ENCODE data around the gene FKBP14. TPM values are rescaled to one million over a fixed set of nuclear protein-coding genes. Genes with fewer than 3 reads are reported as not detected.

The FKBP14 gene
- polyA plus RNA-seq, 1 experiment: 14.9 TPM

- Histone ChIP-seq H3K27me3 (ENCODE audit: control insufficient read depth, insufficient read depth, low read length) (no peaks in the 10 kb centered on the region), H3K4me3 (ENCODE audit: low read depth, low read length) (no peak overlapping the region), H3K36me3 (ENCODE audit: control insufficient read depth, insufficient read depth, low read length) (peaks cover 8% of the 10 kb centered on the region)
- POLR2A ChIA-PET: no interaction called here
- DNase-seq (ENCODE audit: low read depth): no peak
- TF ChIP-seq CTCF (IDR thresholded peaks at IDR 0.05; ENCODE audit: insufficient read depth, low read depth, low read length): no peak
- CTCF ChIA-PET: interaction anchor here (0.6 to 3.2 kb wide), 3 partner anchors 15 to 172 kb away, joined by 3 to 15 read pairs (median 4); no protein-coding TSS in a partner anchor
Measured at GRCh38 chr7:30047124-30047523, 20.6 kb upstream of the FKBP14 start.

GRCh38 chr7:30046127-30046770 lies 19.7 kb upstream of the FKBP14 start:
- DNase-seq (ENCODE audit: low read depth): no peak
- TF ChIP-seq CTCF (IDR thresholded peaks at IDR 0.05; ENCODE audit: insufficient read depth, low read depth, low read length): no peak
- ChIA-PET CTCF (interaction anchor here (0.6 to 1.2 kb wide), 3 partner anchors 15 to 171 kb away, joined by 3 to 4 read pairs (median 3); no protein-coding TSS in a partner anchor), POLR2A (interaction anchor here (0.6 kb wide), 1 partner anchor 314 kb away, joined by 3 read pairs; no protein-coding TSS in a partner anchor)
- Histone ChIP-seq H3K27me3 (ENCODE audit: control insufficient read depth, insufficient read depth, low read length) (no peaks in the 10 kb centered on the region), H3K36me3 (ENCODE audit: control insufficient read depth, insufficient read depth, low read length) (peaks cover 5% of the 10 kb centered on the region), H3K4me3 (ENCODE audit: low read depth, low read length) (no peak overlapping the region)

- ChIA-PET CTCF (interaction anchor here (0.5 to 2.6 kb wide), 3 partner anchors 21 to 194 kb away, joined by 3 to 11 read pairs (median 4); no protein-coding TSS in a partner anchor), POLR2A (no interaction called here)
- DNase-seq (ENCODE audit: low read depth): no peak
- H3K36me3 ChIP-seq (ENCODE audit: control insufficient read depth, insufficient read depth, low read length): peaks cover 3% of the 10 kb centered on the region; the same call in 1 of the 2 replicates
- TF ChIP-seq CTCF (IDR thresholded peaks at IDR 0.05; ENCODE audit: insufficient read depth, low read depth, low read length): no peak
- no peak overlapping the region for H3K4me3 ChIP-seq (ENCODE audit: low read depth, low read length)
- no peaks in the 10 kb centered on the region for H3K27me3 ChIP-seq (ENCODE audit: control insufficient read depth, insufficient read depth, low read length)
Measured at GRCh38 chr7:30041526-30042269, 15.2 kb upstream of the FKBP14 start.

DNA sequence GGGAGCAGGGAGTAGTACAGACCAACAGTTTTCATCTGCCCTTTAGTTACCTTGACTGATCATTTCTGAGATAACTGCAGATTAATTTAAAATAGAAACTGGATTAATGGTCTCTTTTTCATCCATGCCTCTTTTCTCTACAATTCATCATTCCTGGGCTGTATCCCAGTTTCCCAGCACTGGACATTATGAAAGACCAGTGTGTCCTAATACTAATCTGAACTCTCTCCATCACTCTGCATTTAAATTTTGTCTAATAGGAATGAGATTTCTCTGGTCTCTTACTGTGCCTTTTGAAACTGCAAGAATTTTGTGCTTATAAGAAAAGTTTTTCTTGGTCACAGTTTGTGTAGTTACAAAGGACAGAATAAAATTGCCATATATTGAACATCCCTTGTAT lies 14.4 kb upstream of the FKBP14 start:
- H3K4me3 ChIP-seq (ENCODE audit: low read depth, low read length): no peak overlapping the region
- POLR2A ChIA-PET: no interaction called here
- H3K27me3 ChIP-seq (ENCODE audit: control insufficient read depth, insufficient read depth, low read length): no peaks in the 10 kb centered on the region
- no peak for DNase-seq (ENCODE audit: low read depth)
- TF ChIP-seq CTCF (IDR thresholded peaks at IDR 0.05; ENCODE audit: insufficient read depth, low read depth, low read length): no peak
- no peaks in the 10 kb centered on the region; the same call in 1 of the 2 replicates for H3K36me3 ChIP-seq (ENCODE audit: control insufficient read depth, insufficient read depth, low read length)
- CTCF ChIA-PET: interaction anchor here (0.6 to 2.6 kb wide), 3 partner anchors 8 to 194 kb away, joined by 3 to 11 read pairs (median 4); no protein-coding TSS in a partner anchor
